Sciatic nerve (tissue), 2 donors: ENCODE measurements around the gene RPS4Y1. TPM values are rescaled to one million over a fixed set of nuclear protein-coding genes. Genes with fewer than 3 reads are reported as not detected.
"Not testable (repeated sequence)": the region's sequence is repeated elsewhere in the genome, so short reads cannot be mapped to it uniquely, and the experiment has no call there.

Experiments
- ATAC-seq: fragments of 200-7000 bp; cut with Tn5 transposase; one replicate; pipeline ENCODE4 v1.9.1; 2020; ENCODE audit warnings: mild to moderate bottlenecking, moderate library complexity
- DNase-seq: peaks from one replicate; pipeline ENCODE4 v3.0.0-alpha.2; 2020; ENCODE audit warnings: low spot score
- intact Hi-C: fragments of 100-400 bp; cut with DNase I; formaldehyde crosslinking; loops from one replicate; pipeline ENCODE4 v1.14.2; 2022
- total RNA-seq: library from RNA; stranded (reverse); fragmentation: NEBNext Ultra II Directional; extraction: Animal tissue kit (Norgen Biotek cat#: 25700); gene quantifications from one replicate; pipeline ENCODE4 v1.2.1, GENCODE V29; 2021
- donor health status: DM: no; HTN: no; CAD: no.
- donor health status: DM: no; HTN: no; CAD: no.

Gene RPS4Y1
- total RNA-seq, 1 donor from 2014 or later = not detected

DNA sequence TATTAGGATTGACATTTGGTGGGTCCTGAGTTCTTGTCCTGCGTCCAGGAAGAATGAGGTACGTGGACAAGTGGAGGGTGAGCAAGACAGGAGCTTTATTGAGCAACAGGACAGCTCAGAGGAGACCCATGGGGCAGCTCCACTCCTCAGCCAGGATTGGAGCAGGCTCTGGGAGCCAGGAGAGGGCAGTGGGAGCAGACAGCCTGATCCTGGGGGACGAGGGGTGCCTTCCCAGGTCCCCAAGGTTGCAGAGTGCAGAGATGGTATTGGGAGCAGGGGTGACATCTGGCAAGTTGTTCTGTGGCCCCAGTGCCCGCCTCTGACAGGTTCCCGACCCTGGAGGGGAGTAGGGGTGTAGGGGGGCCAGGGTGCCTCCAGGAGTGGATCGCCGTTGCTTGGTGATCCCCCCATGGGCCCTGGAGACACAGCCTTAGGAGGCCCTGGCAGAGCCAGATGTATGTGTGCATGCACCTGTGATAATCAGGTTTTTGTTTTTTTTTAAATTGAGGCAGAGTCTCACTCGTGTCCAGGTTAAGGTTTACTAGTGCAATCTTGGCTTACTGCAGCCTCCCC, 26.7 kb downstream of the RPS4Y1 start:
- ATAC-seq = no peak
- DNase-seq = no peak
- intact Hi-C loops = no loop called here

DNA sequence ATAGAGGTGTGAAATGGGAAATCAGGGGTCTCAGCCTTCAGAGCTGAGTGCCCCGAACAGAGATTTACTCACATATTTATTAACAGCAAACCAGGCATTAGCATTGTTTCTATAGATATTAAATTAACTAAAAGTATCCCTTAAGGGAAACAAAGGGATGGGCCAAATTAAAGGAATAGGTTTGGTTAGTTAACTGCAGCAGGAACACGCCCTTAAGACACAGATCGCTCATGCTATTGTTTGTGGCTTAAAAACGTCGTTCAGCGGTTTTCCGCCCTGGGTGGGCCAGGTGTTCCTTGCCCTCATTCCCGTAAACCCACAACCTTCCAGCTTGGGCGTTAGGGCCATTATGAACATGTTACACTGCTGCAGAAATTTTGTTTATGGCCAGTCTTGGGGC, 30.8 kb downstream of the RPS4Y1 start:
- intact Hi-C loops, ATAC-seq, DNase-seq: not testable (repeated sequence)

DNA sequence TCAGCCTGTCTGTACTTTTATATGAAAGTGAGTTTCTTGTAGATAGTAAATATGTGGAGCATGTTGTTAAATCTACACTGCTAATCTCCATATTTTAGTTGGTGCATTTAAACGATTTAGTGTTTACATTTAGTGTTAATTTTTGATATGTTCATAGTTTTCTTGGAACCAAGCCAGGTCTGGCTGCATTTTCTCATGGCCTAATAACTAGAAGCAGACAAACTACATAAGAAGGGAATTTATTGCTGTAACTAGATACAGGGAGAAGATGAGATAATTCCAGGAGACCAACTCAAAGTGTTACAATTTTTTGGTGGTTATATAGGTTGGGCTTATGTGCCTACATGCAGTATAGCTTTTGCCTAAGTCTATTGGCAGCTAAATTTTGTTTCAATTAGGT, 32.8 kb downstream of the RPS4Y1 start:
- no peak for DNase-seq
- no peak for ATAC-seq
- intact Hi-C loops = no loop called here

DNA sequence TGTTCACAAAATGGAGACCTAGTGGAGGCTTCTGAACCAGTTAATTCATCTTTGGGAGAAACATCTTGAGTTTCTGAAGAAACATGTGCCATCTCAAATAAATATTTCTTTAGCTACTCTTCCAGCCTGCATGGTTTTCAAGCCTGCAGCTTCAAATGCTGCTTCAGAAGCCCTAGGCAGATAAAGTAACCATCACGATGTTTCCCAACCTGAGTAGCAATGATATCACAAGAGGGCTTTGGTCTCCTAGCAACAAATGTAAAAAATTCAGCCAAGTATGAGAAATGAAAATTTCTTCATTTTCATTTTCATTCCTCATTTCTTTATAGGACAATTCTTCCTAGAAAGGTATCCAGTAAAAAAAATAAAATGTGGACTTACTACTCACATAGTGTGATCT, 42.2 kb downstream of the RPS4Y1 start:
- intact Hi-C loops = no loop called here
- ATAC-seq (no peak), DNase-seq (no peak)

DNA sequence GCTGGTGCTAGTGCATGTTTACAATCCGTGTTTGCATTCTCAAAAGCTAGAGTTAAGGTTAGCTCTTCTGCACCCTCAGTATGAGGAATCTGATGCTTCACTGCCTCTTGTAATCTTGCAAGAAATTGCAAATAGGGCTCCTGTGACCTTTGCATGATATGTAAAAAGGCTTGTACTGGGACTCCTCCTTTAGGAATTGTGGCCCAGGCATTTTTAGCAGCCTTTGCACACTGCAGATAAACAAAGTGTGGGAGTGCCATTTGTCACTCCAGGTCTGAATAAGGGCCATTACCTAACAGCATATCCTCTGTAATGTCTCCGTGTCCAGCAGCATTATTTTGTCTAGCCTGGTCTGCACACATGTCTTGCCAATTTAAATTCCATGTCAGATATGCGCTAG, 44.5 kb downstream of the RPS4Y1 start:
- ATAC-seq = no peak
- DNase-seq = no peak

DNA sequence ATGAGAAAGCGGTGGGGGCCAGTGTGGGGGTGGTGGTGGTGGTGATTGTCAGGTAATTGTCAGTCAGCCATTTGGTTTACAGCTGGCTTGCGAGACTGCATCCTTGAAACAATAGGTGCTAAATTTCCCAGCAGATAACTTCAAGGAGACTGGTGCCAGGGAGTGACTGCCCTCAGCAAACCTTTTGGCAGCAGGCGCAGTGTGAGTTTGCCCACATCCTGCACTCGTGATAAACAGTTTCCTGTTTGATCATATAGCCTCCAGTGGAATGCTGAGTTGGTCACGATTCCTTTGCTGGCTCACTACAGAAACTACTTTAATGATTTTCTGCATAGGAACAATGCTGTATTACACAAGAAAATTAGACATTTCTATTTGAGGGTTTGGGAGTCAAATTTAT, 46.0 kb downstream of the RPS4Y1 start:
- DNase-seq = no peak
- no peak for ATAC-seq
- intact Hi-C loops = no loop called here

More for the DNA sequence above, 44.5 kb downstream of the RPS4Y1 start:
- intact Hi-C loops = no loop called here

DNA sequence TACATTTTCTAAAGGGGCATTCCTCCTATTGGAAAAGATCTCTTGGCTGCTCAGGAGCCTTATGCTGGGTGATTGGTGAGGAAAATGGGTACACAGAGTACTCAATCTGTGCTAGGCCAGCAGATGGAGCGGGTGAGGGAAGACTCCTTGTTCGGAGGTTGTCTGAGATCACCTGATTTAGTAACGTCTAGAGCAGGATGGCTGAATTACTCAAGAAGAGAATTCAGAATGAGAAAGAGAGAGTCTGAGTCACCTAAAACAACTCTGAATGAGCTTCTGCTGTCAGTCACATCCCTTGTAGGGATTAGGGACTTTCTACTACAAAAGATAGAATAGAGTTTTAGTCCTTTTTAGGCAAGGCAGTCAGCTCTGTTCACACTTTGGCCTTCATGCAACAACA, 46.6 kb downstream of the RPS4Y1 start:
- DNase-seq (no peak), ATAC-seq (no peak)
- intact Hi-C loops = no loop called here

DNA sequence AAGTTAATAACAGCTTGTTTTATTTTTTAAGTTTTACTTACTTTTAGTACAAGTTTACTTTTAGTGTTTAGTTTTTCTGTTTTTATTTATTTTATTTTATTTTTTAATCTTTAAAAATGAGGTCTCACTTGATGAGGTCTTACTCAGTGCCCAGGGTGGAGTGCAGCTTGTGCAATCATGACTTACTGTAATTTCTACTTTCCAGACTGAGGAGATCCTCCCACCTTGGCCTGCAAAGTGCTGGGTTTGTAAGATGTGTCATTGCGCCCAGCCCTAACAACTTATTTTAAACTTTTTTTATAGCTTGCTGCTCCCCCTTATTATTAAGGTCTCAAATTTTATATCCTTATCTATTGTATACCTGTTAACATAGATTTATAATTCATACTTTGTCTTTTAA, 52.1 kb downstream of the RPS4Y1 start:
- intact Hi-C loops = no loop called here
- DNase-seq (no peak), ATAC-seq (no peak)

DNA sequence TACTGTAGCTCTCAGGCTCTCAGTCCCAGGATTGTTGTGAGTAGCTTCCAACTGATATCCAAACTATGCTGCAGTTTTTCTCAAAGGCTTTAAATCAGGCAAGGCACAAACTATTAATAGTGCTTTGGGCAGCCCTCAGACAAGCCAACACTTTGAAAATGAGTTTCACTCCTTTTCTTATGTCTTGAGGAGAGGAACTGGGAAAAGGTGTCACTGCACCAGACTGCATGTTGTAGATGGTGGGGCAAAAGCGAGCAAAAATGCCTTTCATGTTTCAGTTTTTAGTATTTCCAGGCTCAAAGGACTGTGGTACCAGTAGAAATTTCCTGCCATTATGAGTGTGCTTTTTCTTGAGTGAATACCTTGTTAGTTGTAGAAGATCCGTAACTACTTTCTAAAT, 54.6 kb downstream of the RPS4Y1 start:
- ATAC-seq = no peak
- intact Hi-C loops = no loop called here
- DNase-seq = no peak

DNA sequence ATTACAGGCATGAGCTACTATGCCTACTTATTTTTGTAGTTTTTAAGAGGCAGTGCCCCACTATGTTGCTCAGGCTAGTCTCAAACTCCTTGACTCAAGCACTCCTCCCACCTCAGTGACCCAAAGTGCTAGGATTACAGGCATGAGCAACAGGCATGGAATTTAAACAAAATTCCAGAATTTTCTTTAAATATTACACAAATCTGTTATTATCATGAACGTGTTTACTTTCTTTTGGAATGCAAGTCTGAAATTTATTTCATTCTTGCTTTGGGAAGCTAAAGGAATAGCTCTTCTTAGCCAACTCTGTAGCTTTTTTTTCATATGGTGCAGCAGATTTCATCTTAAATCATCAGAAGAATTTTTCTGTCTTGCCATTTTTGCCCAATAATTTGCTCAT, 66.0 kb downstream of the RPS4Y1 start:
- DNase-seq (no peak), ATAC-seq (no peak)
- intact Hi-C loops = no loop called here

DNA sequence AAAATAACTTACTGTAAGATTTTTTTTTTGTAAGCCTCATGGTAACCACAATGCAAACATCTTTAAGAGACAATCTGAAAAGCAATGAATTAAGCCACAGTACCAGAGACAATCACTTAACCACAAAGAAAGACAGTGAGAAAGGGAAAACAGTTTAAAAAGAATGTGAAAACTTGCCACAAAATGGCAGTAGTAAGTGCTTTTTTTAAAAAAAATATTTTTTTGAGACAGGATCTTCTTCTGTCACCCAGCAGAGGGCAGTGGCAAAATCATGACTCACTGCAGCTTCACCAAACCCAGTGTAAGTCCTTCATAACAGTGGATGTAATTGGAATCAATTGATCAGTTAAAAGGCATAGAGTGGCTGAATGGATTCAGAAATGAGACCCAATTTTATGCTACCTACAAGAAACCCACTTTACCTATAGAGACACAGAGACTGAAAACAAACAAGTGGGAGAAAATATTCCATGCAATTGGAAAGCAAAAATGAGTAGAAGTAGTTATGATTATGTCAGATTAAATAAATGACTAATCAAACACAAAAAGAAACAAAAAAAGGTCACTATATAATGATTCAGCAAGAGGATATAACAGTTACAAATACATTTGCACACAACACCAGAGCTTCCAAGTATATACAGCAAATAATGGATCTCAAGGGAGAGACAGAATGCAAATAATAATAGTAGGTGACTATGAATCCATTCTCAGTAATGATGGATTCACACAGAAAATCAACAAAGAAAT, 71.8 kb downstream of the RPS4Y1 start:
- intact Hi-C loops = no loop called here
- DNase-seq = no peak
- no peak for ATAC-seq

Other genes starting within 250 kb of the RPS4Y1 start
- not detected for gene SRY, start 53.9 kb upstream of the RPS4Y1 start, total RNA-seq
- gene ZFY, start 93.8 kb downstream of the RPS4Y1 start, total RNA-seq = not detected